ENCODE measurements around the gene ENPP3. TPM values are rescaled to one million over a fixed set of nuclear protein-coding genes. Genes with fewer than 3 reads are reported as not detected.

The ENPP3 gene
- total and polyA plus RNA-seq, 9 of the 15 experiments (the other 6 are each of a cell fraction or from before 2014, with no cell fraction given) = 14.0 to 32.8 (median 21.6) TPM

DNA sequence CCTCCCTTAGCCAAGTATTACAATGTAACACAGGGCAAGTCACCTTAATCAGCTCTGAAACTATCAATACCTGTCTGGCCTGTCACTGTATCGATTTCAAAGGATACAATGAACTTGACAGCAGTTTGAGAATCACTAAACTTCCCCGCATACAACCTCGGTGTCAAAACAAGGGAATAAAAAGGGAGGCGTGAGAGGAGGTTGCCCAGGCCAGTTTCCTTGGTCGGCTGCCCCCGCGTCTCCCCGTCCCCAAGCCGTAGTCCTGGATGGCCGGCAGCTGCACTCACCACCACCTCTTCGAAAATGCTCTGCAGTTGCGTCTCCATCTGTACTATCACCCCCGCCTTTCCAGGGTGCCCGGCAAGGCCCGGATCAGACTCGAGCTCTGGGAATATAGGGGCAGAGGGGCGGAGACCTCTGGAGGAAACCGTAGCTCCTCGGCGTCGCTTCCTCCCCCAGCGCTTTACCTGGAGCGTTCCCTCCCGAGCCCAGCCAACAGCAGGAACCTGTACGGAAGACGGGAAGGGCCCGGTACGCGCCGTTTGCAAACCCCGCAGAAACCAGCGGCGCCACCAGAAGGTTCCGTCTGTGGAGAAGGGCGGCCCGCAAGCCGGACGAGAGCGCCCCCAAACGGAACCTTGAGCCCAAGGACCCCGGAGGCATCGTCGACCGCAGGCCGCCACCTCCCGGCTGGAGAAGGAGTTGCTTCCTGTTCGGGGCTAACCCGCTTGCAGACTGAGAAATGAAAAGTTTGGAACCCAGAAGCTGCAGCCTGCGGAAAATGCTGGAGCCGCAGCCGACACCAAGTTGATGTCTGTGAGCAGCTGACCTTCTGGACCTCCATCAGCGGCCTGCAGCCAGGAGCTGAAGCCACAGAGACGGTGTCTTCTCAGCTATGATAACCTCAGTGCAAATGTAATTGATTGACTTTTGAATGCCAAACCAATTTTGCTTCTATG is 9.1 kb upstream of the ENPP3 start, which contains the start of gene MED23 (continued):
- TF ChIP-seq, protein P1, sequence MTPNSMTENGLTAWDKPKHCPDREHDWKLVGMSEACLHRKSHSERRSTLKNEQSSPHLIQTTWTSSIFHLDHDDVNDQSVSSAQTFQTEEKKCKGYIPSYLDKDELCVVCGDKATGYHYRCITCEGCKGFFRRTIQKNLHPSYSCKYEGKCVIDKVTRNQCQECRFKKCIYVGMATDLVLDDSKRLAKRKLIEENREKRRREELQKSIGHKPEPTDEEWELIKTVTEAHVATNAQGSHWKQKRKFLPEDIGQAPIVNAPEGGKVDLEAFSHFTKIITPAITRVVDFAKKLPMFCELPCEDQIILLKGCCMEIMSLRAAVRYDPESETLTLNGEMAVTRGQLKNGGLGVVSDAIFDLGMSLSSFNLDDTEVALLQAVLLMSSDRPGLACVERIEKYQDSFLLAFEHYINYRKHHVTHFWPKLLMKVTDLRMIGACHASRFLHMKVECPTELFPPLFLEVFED (CRISPR knock-in tag; conservative IDR thresholded peaks at IDR 0.05) = peak; percentile 85; the same call in 1 of the 2 replicates
- TF ChIP-seq RBFOX2 (IDR thresholded peaks at IDR 0.05; ENCODE audit: low read depth, low read length) = peak; percentile 91
- TF ChIP-seq NFE2 (IDR thresholded peaks at IDR 0.05; ENCODE audit: low read depth) = no peak
- TF ChIP-seq ELF4 (CRISPR knock-in tag; IDR thresholded peaks at IDR 0.05) = peak; percentile 73
- TF ChIP-seq CLOCK (CRISPR knock-in tag; IDR thresholded peaks at IDR 0.05; ENCODE audit: borderline replicate concordance) = no peak
- TF ChIP-seq PHB (CRISPR knock-in tag; IDR thresholded peaks at IDR 0.05) = no peak
- TF ChIP-seq SMARCE1 (IDR thresholded peaks at IDR 0.05) = no peak
- TF ChIP-seq, protein P2, sequence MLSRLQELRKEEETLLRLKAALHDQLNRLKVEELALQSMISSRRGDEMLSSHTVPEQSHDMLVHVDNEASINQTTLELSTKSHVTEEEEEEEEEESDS (CRISPR knock-in tag; IDR thresholded peaks at IDR 0.05) = no peak
- TF ChIP-seq MCM5 (IDR thresholded peaks at IDR 0.05; ENCODE audit: low read depth) = no peak
- TF ChIP-seq MNT (conservative IDR thresholded peaks at IDR 0.05) = peak; percentile 64 to 80
- peak in 1 of 2 experiments; percentile 76; a peak in 2 of 4 replicates for TF ChIP-seq SRF (CRISPR knock-in tag; IDR thresholded peaks at IDR 0.05)
- TF ChIP-seq, protein P3, sequence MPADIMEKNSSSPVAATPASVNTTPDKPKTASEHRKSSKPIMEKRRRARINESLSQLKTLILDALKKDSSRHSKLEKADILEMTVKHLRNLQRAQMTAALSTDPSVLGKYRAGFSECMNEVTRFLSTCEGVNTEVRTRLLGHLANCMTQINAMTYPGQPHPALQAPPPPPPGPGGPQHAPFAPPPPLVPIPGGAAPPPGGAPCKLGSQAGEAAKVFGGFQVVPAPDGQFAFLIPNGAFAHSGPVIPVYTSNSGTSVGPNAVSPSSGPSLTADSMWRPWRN (IDR thresholded peaks at IDR 0.05; ENCODE audit: low read depth) = no peak
- TF ChIP-seq, protein P4, sequence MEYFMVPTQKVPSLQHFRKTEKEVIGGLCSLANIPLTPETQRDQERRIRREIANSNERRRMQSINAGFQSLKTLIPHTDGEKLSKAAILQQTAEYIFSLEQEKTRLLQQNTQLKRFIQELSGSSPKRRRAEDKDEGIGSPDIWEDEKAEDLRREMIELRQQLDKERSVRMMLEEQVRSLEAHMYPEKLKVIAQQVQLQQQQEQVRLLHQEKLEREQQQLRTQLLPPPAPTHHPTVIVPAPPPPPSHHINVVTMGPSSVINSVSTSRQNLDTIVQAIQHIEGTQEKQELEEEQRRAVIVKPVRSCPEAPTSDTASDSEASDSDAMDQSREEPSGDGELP (CRISPR knock-in tag; IDR thresholded peaks at IDR 0.05; ENCODE audit: borderline replicate concordance) = peak; percentile 96
- no peak for TF ChIP-seq SETDB1 (IDR thresholded peaks at IDR 0.05; ENCODE audit: low read length)
- no peak for TF ChIP-seq ZNF124 (CRISPR knock-in tag; IDR thresholded peaks at IDR 0.05)
- 0 out of 2 replicates have a peak, but pooled peaks have one; percentile 41 for TF ChIP-seq FOXJ2 (tag; IDR thresholded peaks at IDR 0.05)
- peak; percentile 89 for TF ChIP-seq KLF13 (tag; IDR thresholded peaks at IDR 0.05; ENCODE audit: borderline replicate concordance, low read depth)
- no peak; the same call in 1 of the 2 replicates for TF ChIP-seq ZNF644 (tag; IDR thresholded peaks at IDR 0.05; ENCODE audit: low read depth)
- peak; percentile 90 for TF ChIP-seq FOXP1 (CRISPR knock-in tag; IDR thresholded peaks at IDR 0.05)
- TF ChIP-seq ZNF76 (CRISPR knock-in tag; IDR thresholded peaks at IDR 0.05; ENCODE audit: borderline replicate concordance) = peak; percentile 57; the same call in 1 of the 2 replicates
